ENCODE results near the gene CYB5R2. TPM values are rescaled to one million over a fixed set of nuclear protein-coding genes. Genes with fewer than 3 reads are reported as not detected.

CYB5R2 gene
- total and polyA plus RNA-seq, 2 donors (not counting 1 experiment from before 2014, with no cell fraction given), result 1.4 to 4.8 TPM

DNA sequence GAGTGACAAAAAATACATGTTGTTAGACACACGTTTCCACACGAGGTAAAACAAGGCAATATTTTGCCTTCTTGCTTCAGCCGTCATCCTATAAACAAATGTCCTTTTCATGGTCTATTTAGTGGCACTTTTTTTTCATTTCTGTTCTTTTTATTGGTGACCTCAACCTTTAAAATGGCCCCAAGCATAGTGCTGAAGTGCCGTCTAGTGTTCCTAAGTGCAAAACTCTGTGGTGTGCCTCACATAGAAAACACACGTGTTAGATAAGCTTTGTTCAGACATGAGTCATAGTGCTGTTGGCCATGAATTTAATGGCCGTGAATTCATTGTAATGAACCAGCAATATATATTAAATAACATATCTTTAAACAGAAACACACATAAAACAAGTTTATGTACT lies 17.3 kb upstream of the CYB5R2 start:
- Histone ChIP-seq H3K27me3 (replicated peaks in 1 of 4; ENCODE audit: control extremely low read depth in 1 of 4, control insufficient read depth in 3 of 4, insufficient read depth in 4 of 4, low read length in 3 of 4) (peaks cover 0 to 16% (median 15%) of the 10 kb centered on the region in 4 experiments), H3K4me1 (ENCODE audit: control insufficient read depth in 2 of 2, insufficient read depth in 2 of 2, low read length in 2 of 2) (peaks cover 2 to 3% of the 10 kb centered on the region in 2 donors), H3K27ac (ENCODE audit: low read length in 2 of 2) (no peak overlapping the region), H3K9me3 (ENCODE audit: control extremely low read depth in 1 of 3, control insufficient read depth in 2 of 3, insufficient read depth in 1 of 3, low read length in 2 of 3) (no peaks in the 10 kb centered on the region), H2AFZ (ENCODE audit: insufficient read depth, low read depth, low read length, poor library complexity, severe bottlenecking) (no peak overlapping the region), H4K20me1 (ENCODE audit: control insufficient read depth, insufficient read depth, low read length, poor library complexity, severe bottlenecking) (no peaks in the 10 kb centered on the region), H3K9ac (ENCODE audit: low read length) (no peak overlapping the region), H3K4me3 (ENCODE audit: control extremely low read depth in 1 of 5, extremely low read depth in 1 of 5, insufficient read depth in 1 of 5, low read depth in 2 of 5, low read length in 4 of 5) (no peak overlapping the region), H3K79me2 (ENCODE audit: control insufficient read depth, insufficient read depth, low read length) (no peaks in the 10 kb centered on the region), H3K36me3 (replicated peaks in 1 of 2; ENCODE audit: control extremely low read depth in 1 of 2, control insufficient read depth in 1 of 2, extremely low read depth in 1 of 2, insufficient read depth in 2 of 2, low read length in 1 of 2) (no peaks in the 10 kb centered on the region), H3K4me2 (replicated peaks; ENCODE audit: low read depth, low read length, poor library complexity, severe bottlenecking) (no peak overlapping the region)
- intact Hi-C loops (cut with micrococcal nuclease), result no loop called here
- TF ChIP-seq EZH2 (IDR thresholded peaks at IDR 0.05; ENCODE audit: borderline replicate concordance, insufficient read depth, low read depth, low read length, poor library complexity, severe bottlenecking), result no peak
- TF ChIP-seq, protein P1, sequence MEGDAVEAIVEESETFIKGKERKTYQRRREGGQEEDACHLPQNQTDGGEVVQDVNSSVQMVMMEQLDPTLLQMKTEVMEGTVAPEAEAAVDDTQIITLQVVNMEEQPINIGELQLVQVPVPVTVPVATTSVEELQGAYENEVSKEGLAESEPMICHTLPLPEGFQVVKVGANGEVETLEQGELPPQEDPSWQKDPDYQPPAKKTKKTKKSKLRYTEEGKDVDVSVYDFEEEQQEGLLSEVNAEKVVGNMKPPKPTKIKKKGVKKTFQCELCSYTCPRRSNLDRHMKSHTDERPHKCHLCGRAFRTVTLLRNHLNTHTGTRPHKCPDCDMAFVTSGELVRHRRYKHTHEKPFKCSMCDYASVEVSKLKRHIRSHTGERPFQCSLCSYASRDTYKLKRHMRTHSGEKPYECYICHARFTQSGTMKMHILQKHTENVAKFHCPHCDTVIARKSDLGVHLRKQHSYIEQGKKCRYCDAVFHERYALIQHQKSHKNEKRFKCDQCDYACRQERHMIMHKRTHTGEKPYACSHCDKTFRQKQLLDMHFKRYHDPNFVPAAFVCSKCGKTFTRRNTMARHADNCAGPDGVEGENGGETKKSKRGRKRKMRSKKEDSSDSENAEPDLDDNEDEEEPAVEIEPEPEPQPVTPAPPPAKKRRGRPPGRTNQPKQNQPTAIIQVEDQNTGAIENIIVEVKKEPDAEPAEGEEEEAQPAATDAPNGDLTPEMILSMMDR (IDR thresholded peaks at IDR 0.05), result no peak
- Mint-ChIP-seq H3K9me3 (ENCODE audit: insufficient read depth) (no peaks in the 10 kb centered on the region), H3K4me1 (no peaks in the 10 kb centered on the region), H3K27me3 (peaks cover 41% of the 10 kb centered on the region), H3K4me3 (no peak overlapping the region), H3K27ac (no peak overlapping the region)
- no peak for ATAC-seq (ENCODE audit: low read depth)
- WGBS (ENCODE audit: insufficient coverage), result no CpG with 5 or more reads among the region's 6 CpGs
- ChIA-PET CTCF (interaction anchor here (0.7 to 7.3 kb wide), 14 partner anchors 9 to 952 kb away, joined by 3 to 137 read pairs (median 4); no protein-coding TSS in a partner anchor), POLR2A (no interaction called here)
- no peak for DNase-seq

DNA sequence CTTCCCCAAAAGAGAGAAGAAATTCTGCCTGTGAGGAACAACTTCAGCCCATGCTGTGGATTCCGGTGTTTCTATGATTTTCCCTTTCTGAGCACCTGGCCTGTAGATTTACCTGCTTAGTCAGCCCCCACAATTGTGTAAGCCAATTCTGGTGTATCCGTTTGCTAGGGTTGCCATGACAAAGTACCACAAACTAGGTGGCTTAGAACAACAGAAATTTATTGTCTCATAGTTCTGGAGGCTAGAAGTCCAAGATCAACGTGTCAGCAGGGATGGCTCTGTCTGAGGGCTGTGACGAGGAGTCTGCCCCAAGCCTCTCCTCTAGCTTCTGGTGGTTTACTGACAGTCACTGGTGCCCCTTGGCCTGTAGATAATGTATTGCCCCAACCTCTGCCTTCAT lies 15.9 kb upstream of the CYB5R2 start:
- Histone ChIP-seq H3K79me2 (ENCODE audit: control insufficient read depth, insufficient read depth, low read length) (no peaks in the 10 kb centered on the region), H4K20me1 (ENCODE audit: control insufficient read depth, insufficient read depth, low read length, poor library complexity, severe bottlenecking) (no peaks in the 10 kb centered on the region), H3K4me2 (replicated peaks; ENCODE audit: low read depth, low read length, poor library complexity, severe bottlenecking) (no peak overlapping the region), H3K4me3 (ENCODE audit: control extremely low read depth in 1 of 5, extremely low read depth in 1 of 5, insufficient read depth in 1 of 5, low read depth in 2 of 5, low read length in 4 of 5) (no peak overlapping the region), H2AFZ (ENCODE audit: insufficient read depth, low read depth, low read length, poor library complexity, severe bottlenecking) (no peak overlapping the region), H3K27me3 (replicated peaks in 1 of 4; ENCODE audit: control extremely low read depth in 1 of 4, control insufficient read depth in 3 of 4, insufficient read depth in 4 of 4, low read length in 3 of 4) (peaks cover 0 to 14% (median 12%) of the 10 kb centered on the region in 4 experiments), H3K36me3 (replicated peaks in 1 of 2; ENCODE audit: control extremely low read depth in 1 of 2, control insufficient read depth in 1 of 2, extremely low read depth in 1 of 2, insufficient read depth in 2 of 2, low read length in 1 of 2) (no peaks in the 10 kb centered on the region), H3K9ac (ENCODE audit: low read length) (no peak overlapping the region), H3K4me1 (ENCODE audit: control insufficient read depth in 2 of 2, insufficient read depth in 2 of 2, low read length in 2 of 2) (peaks cover 0 to under 1% of the 10 kb centered on the region in 2 donors), H3K9me3 (ENCODE audit: control extremely low read depth in 1 of 3, control insufficient read depth in 2 of 3, insufficient read depth in 1 of 3, low read length in 2 of 3) (no peaks in the 10 kb centered on the region), H3K27ac (ENCODE audit: low read length in 2 of 2) (no peak overlapping the region)
- TF ChIP-seq EZH2 (IDR thresholded peaks at IDR 0.05; ENCODE audit: borderline replicate concordance, insufficient read depth, low read depth, low read length, poor library complexity, severe bottlenecking), result no peak
- TF ChIP-seq, protein P1 (IDR thresholded peaks at IDR 0.05), result no peak
- CTCF ChIA-PET, result interaction anchor here (0.6 to 7.3 kb wide), 5 partner anchors 8 to 877 kb away, joined by 3 to 137 read pairs (median 11); no protein-coding TSS in a partner anchor
- WGBS (ENCODE audit: insufficient coverage), result 94% methylated on average over 4 of the region's 4 CpGs
- intact Hi-C loops (cut with micrococcal nuclease), result loop anchor here (2.0 kb wide), 1 partner anchor 336 kb away; no protein-coding TSS in a partner anchor
- H3K4me3 Mint-ChIP-seq, result no peak overlapping the region
- no peak for DNase-seq
- no peak overlapping the region for H3K27ac Mint-ChIP-seq
- no peak for ATAC-seq (ENCODE audit: low read depth)
- POLR2A ChIA-PET, result no interaction called here
- no peaks in the 10 kb centered on the region for H3K9me3 Mint-ChIP-seq (ENCODE audit: insufficient read depth)
- peaks cover 40% of the 10 kb centered on the region for H3K27me3 Mint-ChIP-seq
- no peaks in the 10 kb centered on the region for H3K4me1 Mint-ChIP-seq
